Suppressor macrophage treated with lipopolysaccharide for 4 hours (primary cell): ENCODE measurements around the gene HPS1.

Source experiments
- DNase-seq: peaks from one replicate; pipeline ENCODE4 v3.0.0-alpha.2; 2020

HPS1 gene

GRCh38 chr10:98446661-98447221 lies at the start of gene HPS1:
Gene HPS1, minus strand, starts transcription at chr10:98446935. Its CDS starts 3,695 bp downstream, at chr10:98443240.
- peak; percentile 91 for DNase-seq

GRCh38 chr10:98492763-98493162 lies 46.0 kb upstream of the HPS1 start:
- no peak for DNase-seq

GRCh38 chr10:98489561-98490481 lies 43.1 kb upstream of the HPS1 start:
- DNase-seq, result no peak

DNA sequence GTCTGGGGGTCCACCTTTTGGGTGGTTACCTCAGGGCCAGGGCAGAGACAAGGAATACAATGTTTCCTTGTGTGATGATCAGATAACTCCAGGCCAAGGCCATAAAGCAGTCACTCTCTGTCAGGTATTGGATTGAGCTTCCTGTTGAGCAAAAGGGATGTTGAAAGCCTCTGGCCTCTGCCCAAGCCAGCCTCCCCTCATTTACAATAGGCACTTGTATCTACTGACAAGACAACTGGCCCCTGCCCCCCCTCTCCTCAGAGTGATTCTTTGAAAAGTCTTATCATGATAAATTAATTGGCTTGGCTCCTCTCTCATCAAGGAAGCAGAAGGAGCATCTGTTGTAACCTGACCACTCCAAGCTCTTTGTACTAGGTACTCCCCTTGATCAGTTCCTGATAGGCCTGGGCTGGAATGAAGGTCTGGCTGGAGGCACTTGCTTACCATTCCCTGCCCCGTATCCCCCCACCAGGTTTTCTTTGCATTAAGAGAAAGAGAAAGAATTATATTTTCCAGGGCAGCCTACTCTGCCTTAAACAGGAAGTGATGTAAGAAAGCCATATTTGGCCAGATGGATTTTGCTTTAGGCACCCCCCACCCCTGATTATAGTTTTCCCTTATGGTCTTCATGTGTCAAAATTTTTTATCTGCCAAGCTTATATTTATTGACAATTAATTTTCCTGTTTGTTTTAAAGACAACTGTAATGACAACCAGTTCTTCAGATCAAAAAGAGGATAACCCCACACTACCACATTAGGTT lies 42.1 kb upstream of the HPS1 start:
- DNase-seq, result no peak

- DNase-seq, result no peak
Observed at GRCh38 chr10:98487649-98488048, 40.9 kb upstream of the HPS1 start.

- DNase-seq, result no peak
Observed at GRCh38 chr10:98486421-98486820, 39.7 kb upstream of the HPS1 start.

GRCh38 chr10:98485959-98486358 lies 39.2 kb upstream of the HPS1 start:
- no peak for DNase-seq

DNA sequence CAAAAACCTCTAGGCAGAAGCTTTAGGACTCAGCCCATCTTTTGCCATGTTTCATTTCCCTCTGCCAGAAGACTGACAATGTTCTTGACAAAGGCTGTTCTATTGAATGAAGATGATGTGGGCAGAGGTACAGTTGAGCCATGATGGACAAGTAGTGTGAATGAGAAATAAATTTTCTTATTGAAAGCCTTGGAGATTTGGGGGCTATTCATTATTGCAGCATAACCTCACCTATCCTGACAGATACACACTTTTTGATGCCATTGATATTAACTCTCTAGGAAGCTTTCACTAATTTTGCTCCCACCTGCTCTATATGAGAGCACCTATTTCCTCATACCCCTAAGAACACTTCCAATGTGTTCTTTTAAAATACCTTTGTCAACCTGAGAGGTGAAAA lies 36.9 kb upstream of the HPS1 start:
- no peak for DNase-seq

- no peak for DNase-seq
Observed at GRCh38 chr10:98482096-98482495, 35.4 kb upstream of the HPS1 start.

GRCh38 chr10:98481404-98481945 lies 34.7 kb upstream of the HPS1 start:
- DNase-seq, result no peak

- DNase-seq, result no peak
Observed at GRCh38 chr10:98478430-98479222, 31.9 kb upstream of the HPS1 start.

DNA sequence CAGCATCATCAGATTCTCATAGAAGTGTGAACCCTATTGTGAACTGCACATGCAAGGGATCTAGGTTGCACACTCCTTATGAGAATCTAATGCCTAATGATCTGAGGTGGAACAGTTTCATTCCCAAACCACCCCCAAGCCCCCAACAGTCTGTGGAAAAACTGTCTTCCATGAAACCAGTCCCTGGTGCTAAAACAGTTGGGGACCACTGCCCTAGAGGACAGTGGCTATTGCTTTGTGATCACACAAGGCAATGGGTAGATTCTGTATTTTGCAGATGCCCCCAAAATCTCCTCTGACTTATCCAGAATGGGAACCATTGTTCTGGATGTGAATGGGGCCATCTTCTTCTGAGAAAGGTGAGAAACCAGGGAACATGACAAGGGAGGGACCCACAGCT lies 31.1 kb upstream of the HPS1 start:
- DNase-seq, result no peak

DNA sequence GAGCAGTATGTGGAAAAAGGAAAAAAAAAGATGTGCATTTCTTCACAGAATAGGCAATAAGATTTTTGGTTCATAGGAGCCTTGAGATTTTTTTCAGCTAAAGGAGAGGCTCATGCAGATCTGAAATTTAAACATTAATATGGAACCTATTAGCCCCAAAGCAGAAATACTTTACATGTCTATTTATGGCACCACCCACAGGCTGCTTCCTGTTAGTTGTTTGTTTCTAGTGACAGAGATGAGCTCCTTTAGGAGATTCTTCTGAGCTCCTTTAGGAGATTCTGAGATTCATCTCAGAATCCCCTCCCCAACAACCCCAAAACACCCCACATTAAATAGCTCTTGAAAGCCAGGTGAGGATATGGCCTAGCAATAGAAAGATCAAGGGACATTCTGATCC lies 27.9 kb upstream of the HPS1 start:
- DNase-seq, result no peak

DNA sequence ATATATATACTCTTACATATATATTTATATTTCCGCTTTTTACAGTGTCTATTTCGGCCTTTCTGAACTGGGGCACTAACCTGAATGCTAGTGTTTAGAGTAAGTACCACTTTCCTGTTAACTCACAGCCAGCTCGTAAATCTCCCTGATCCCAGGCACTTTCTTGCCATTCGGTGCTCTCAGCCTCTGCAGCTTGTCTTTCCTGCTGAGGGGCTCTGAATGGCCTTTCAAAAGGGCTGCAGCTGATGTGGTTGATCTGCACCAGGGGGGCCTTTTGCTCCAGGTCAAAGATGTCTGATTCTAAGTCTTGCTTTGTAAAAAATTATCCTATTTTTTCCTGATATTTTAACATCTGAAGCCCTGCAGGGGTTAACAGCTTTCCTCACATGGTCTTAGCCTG lies 25.5 kb upstream of the HPS1 start:
- no peak for DNase-seq

DNA sequence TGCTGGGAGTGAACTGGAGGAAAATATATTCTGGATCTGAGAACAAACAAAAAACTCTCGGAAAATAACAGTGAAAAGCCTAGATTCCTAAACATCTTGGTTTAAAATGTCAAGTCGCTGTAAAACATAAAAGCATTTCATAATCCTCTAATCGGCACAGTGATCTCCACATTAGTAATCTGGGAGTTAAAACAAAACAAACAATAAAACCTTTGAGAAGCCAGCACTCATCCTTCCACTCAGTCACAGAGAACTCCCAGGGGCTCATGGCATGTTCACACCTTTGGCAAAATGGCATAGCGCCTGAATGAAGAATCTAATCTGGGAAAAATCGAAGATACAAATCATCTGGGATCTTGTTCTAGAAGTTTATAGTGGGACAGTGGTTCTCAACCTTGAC lies 24.1 kb upstream of the HPS1 start:
- no peak for DNase-seq

- no peak for DNase-seq
Observed at GRCh38 chr10:98469001-98469931, 22.5 kb upstream of the HPS1 start.

DNA sequence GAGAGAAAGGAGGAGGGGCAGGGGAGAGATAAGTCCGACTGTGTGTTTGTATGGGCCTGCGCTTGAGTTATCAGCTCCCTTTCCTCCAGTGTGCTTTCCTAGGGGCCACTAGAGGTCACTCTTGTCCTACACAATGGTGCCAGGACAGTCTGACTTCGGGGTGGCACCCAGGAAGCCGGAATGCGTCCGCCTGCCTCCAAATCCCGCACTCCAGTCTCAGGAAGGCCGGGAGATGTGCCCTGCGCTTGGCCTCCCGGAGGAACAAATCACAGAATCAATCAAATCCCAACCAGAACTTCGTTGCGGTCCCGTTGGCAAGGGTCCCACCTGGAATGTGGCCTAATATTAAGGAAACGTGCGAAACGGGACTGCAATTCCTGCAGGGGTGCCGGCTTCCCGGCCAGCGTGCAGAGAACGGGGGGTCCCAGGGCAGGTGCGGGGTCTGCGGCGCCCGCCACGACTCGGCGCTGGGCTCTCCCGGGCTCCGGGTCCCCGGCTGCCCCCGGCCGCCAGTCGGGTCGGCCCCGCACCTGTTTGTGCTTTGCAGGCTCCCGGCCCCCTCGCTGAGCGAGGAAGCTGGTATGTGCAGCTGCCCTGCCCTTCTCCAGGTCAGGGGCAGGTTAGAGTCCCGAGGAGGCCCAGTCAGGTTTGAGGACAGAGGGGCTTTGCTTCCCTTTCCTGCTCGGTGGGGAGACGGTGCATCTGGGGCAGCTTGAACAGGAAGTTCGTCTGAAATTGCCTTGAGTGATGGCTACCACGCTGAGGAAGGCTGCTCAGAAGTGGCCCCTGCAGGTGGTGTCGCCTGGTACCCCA lies 21.0 kb upstream of the HPS1 start:
- peak; percentile 89 for DNase-seq

GRCh38 chr10:98466861-98467505 lies 20.2 kb upstream of the HPS1 start:
- no peak for DNase-seq

DNA sequence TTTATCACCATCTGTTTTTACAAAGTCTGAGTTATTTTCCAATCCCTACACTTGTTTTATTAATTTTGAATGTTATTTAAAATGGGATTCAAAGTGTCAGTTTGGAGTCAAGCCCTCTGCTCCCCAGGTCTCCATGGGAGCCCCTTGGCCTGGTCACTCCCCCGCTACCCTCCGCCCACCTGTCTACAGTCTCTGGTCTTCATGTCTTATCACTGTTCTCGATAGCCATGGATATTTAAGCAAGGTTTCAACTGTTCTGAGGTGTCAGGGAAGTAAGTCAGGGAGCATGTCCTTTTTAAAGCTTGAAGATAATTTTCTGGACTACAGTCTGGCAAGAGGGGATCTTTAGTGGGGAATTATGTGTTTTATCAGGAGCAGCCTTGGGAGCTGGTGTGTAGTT lies 19.1 kb upstream of the HPS1 start:
- no peak for DNase-seq
